ENCODE data around the gene HERPUD1. TPM values are rescaled to one million over a fixed set of nuclear protein-coding genes. Genes with fewer than 3 reads are reported as not detected.

The HERPUD1 gene
- total and polyA plus RNA-seq, 2 of the 13 experiments (the other 11 are each of a cell fraction or from before 2014, with no cell fraction given) = 96.2 to 323 TPM

- TF ChIP-seq, protein P1, sequence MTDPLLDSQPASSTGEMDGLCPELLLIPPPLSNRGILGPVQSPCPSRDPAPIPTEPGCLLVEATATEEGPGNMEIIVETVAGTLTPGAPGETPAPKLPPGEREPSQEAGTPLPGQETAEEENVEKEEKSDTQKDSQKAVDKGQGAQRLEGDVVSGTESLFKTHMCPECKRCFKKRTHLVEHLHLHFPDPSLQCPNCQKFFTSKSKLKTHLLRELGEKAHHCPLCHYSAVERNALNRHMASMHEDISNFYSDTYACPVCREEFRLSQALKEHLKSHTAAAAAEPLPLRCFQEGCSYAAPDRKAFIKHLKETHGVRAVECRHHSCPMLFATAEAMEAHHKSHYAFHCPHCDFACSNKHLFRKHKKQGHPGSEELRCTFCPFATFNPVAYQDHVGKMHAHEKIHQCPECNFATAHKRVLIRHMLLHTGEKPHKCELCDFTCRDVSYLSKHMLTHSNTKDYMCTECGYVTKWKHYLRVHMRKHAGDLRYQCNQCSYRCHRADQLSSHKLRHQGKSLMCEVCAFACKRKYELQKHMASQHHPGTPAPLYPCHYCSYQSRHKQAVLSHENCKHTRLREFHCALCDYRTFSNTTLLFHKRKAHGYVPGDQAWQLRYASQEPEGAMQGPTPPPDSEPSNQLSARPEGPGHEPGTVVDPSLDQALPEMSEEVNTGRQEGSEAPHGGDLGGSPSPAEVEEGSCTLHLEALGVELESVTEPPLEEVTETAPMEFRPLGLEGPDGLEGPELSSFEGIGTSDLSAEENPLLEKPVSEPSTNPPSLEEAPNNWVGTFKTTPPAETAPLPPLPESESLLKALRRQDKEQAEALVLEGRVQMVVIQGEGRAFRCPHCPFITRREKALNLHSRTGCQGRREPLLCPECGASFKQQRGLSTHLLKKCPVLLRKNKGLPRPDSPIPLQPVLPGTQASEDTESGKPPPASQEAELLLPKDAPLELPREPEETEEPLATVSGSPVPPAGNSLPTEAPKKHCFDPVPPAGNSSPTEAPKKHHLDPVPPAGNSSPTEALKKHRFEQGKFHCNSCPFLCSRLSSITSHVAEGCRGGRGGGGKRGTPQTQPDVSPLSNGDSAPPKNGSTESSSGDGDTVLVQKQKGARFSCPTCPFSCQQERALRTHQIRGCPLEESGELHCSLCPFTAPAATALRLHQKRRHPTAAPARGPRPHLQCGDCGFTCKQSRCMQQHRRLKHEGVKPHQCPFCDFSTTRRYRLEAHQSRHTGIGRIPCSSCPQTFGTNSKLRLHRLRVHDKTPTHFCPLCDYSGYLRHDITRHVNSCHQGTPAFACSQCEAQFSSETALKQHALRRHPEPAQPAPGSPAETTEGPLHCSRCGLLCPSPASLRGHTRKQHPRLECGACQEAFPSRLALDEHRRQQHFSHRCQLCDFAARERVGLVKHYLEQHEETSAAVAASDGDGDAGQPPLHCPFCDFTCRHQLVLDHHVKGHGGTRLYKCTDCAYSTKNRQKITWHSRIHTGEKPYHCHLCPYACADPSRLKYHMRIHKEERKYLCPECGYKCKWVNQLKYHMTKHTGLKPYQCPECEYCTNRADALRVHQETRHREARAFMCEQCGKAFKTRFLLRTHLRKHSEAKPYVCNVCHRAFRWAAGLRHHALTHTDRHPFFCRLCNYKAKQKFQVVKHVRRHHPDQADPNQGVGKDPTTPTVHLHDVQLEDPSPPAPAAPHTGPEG (CRISPR knock-in tag; IDR thresholded peaks at IDR 0.05) = no peak
- no peak for TF ChIP-seq E2F1 (CRISPR knock-in tag; IDR thresholded peaks at IDR 0.05)
- TF ChIP-seq ZKSCAN8 (CRISPR knock-in tag; IDR thresholded peaks at IDR 0.05; ENCODE audit: borderline replicate concordance) = no peak
- peak; percentile 65 for TF ChIP-seq HIC2 (CRISPR knock-in tag; IDR thresholded peaks at IDR 0.05; ENCODE audit: low read depth)
- no peak for TF ChIP-seq ZNF850 (CRISPR knock-in tag; conservative IDR thresholded peaks at IDR 0.05)
- TF ChIP-seq ZNF512 (CRISPR knock-in tag; IDR thresholded peaks at IDR 0.05) = no peak
- TF ChIP-seq SKI (IDR thresholded peaks at IDR 0.05; ENCODE audit: partially characterized antibody) = no peak
- no peak for TF ChIP-seq ZNF30 (CRISPR knock-in tag; IDR thresholded peaks at IDR 0.05)
- TF ChIP-seq HCFC1 (IDR thresholded peaks at IDR 0.05; ENCODE audit: low read depth, low read length) = no peak
- no peak for TF ChIP-seq ZBTB21 (CRISPR knock-in tag; IDR thresholded peaks at IDR 0.05)
- no peak for TF ChIP-seq ZNF552 (CRISPR knock-in tag; IDR thresholded peaks at IDR 0.05; ENCODE audit: borderline replicate concordance)
- TF ChIP-seq, protein P2, sequence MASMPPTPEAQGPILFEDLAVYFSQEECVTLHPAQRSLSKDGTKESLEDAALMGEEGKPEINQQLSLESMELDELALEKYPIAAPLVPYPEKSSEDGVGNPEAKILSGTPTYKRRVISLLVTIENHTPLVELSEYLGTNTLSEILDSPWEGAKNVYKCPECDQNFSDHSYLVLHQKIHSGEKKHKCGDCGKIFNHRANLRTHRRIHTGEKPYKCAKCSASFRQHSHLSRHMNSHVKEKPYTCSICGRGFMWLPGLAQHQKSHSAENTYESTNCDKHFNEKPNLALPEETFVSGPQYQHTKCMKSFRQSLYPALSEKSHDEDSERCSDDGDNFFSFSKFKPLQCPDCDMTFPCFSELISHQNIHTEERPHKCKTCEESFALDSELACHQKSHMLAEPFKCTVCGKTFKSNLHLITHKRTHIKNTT (CRISPR knock-in tag; IDR thresholded peaks at IDR 0.05) = no peak
- no peak for TF ChIP-seq ZSCAN12 (CRISPR knock-in tag; IDR thresholded peaks at IDR 0.05)
- TF ChIP-seq, protein P3, sequence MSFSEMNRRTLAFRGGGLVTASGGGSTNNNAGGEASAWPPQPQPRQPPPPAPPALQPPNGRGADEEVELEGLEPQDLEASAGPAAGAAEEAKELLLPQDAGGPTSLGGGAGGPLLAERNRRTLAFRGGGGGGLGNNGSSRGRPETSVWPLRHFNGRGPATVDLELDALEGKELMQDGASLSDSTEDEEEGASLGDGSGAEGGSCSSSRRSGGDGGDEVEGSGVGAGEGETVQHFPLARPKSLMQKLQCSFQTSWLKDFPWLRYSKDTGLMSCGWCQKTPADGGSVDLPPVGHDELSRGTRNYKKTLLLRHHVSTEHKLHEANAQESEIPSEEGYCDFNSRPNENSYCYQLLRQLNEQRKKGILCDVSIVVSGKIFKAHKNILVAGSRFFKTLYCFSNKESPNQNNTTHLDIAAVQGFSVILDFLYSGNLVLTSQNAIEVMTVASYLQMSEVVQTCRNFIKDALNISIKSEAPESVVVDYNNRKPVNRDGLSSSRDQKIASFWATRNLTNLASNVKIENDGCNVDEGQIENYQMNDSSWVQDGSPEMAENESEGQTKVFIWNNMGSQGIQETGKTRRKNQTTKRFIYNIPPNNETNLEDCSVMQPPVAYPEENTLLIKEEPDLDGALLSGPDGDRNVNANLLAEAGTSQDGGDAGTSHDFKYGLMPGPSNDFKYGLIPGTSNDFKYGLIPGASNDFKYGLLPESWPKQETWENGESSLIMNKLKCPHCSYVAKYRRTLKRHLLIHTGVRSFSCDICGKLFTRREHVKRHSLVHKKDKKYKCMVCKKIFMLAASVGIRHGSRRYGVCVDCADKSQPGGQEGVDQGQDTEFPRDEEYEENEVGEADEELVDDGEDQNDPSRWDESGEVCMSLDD (CRISPR knock-in tag; IDR thresholded peaks at IDR 0.05; ENCODE audit: borderline replicate concordance) = no peak
Measured at GRCh38 chr16:56986361-56986760, 54.4 kb downstream of the HERPUD1 start (continued).
